HG02571 (cell line): ENCODE data around the gene CCN5.
"Not testable (repeated sequence)": the region's sequence is repeated elsewhere in the genome, so short reads cannot be mapped to it uniquely, and the experiment has no call there.

Source experiments
- ATAC-seq: cut with Tn5 transposase; IDR thresholded peaks from one replicate; pipeline ENCODE4 v1.9.1; 2021; ENCODE audit warnings: mild to moderate bottlenecking, moderate library complexity; ENCODE audit not compliant: unreplicated experiment

The CCN5 gene

DNA sequence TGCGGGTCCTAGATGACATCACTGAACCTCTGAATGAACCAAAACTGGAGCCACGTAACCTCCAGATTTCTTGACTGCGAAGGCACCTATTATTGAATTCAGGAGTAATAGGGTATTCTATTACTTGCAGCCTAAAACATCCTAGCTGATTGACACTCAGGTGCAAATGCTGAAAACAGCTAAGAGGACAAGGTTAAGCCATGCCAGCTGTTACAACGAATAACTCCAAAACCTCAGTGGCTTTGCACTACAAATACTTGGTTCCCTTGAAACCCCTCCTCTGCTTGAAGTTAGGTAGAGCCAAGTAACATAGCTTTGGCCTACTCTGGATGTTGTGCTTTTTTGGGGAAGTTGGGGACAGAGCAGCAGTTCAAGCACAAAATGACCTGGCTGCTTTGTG is 21.0 kb upstream of the CCN5 start:
- ATAC-seq, result no peak

- no peak for ATAC-seq
Observed at GRCh38 chr20:44695295-44695673, 19.9 kb upstream of the CCN5 start.

- no peak for ATAC-seq
Observed at GRCh38 chr20:44695674-44696300, 19.4 kb upstream of the CCN5 start.

GRCh38 chr20:44696315-44696714 is 18.9 kb upstream of the CCN5 start:
- no peak for ATAC-seq

GRCh38 chr20:44697041-44697440 is 18.1 kb upstream of the CCN5 start:
- not testable (repeated sequence) for ATAC-seq

GRCh38 chr20:44698351-44698750 is 16.8 kb upstream of the CCN5 start:
- ATAC-seq, result no peak

DNA sequence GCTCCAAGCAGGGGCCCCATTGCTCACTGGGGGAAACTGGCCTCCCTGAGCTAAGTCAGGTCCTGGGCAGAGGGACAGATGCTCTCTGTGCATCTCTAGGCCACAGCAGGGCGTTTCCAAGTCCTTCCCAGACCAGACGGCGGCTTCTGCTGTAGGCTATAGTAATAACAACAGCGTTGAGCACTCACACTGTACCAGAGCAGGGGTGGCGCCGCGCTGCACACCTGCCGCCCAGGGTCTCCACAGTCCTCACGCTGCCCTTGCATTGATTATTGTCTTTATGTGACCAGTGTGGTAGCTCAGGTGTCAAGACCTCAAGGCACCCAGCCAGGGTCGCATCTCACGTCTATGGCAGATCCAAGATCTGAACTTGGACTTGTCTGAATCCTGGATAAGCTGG is 14.9 kb upstream of the CCN5 start:
- no peak for ATAC-seq

- no peak for ATAC-seq
Observed at GRCh38 chr20:44701118-44701857, 13.9 kb upstream of the CCN5 start.

DNA sequence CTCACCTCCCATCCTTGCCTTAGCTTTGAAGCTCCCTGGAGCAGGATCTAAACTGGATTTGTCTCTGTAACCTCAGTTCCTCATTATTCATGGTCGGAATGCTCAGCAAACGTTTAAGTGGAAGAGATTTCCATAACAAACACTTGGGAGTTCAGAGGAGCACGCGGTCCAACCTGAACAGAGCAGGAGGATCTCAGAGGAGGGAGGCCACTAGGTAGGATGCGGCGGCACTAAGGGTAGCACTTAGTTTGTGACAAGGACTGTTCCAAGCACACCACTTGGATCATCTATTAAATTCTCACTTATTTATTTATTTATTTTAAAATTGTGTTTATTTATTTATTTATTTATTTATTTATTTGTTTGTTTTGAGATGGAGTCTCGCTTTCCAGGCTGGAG is 13.3 kb upstream of the CCN5 start:
- no peak for ATAC-seq

DNA sequence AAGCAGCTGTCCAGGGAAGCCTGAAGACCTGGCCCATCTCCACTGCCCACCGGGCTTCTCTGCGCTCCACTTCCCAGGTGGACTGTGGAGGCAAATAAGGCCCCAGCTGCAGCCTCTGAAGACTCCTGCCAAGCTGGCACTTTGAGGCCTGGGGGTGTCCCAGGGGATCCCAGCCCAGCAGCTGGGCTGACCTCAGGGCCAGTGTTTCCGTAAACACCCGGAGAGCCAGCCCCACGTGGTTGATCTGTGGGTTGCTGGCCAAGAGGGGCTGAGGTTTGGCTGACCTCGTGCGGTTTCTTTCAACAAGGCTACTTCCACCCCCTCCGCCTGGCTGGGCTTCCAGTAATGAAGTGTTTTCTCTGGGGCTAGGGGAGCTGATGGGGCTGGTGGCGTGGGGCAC is 12.4 kb upstream of the CCN5 start:
- peak; percentile 75 for ATAC-seq

DNA sequence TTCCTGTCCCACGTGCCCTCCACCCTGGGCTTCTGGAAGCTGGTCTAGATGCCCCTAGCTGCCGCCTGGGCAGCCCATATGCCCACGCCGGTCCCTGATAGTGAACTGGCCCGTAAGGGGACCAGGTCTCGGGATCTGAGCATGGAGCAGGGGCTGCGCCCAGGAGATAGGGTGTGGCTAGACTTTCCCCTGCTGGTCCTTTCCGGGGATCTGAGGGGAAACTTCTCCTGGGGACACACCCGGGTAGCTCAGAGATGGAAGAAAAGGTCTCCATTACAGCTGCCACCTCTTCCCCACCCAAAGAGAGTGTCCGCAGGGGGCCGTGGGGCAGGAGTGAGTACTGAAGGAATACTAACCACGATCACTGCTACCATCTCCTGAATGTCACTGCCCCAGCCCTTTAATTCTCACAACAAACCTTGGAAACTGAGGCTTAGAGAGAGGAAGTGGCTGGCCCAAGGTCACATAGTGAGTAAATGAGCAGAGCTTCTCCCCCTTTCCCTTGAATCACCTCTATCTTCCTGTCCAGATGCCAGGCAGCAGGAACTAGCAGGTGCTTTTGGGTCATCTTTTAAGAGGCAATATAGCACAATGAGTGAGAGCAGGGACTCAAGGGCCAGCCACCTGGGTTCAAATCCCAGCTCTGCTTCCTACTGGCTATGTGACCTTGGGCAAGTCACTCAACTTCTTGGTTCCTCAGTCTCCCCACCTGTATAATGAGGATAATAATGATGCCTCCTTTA is 11.8 kb upstream of the CCN5 start:
- no peak for ATAC-seq

- no peak for ATAC-seq
Observed at GRCh38 chr20:44703956-44704488, 11.1 kb upstream of the CCN5 start.

DNA sequence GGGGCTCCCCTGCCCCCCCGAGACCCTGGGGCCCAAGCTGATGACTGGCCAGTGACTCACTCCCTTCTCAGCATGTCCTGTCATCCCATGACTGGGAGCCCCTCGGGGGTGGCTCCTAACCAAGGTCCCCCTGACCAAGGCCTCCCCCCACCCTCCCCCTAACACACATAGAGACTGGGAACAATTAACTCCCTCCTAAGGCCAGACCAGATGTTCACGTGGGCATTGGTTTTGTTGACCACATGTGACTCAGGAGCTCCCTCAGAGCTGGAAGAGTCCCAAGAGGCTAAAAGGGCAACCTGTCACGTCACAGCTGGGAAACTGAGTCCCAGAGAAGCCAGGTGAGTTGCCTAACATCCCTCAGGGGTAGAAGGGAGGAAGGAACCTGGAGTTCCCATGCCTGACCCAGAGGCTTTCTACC is 10.6 kb upstream of the CCN5 start:
- ATAC-seq, result no peak

- no peak for ATAC-seq
Observed at GRCh38 chr20:44705364-44706094, 9.6 kb upstream of the CCN5 start.

DNA sequence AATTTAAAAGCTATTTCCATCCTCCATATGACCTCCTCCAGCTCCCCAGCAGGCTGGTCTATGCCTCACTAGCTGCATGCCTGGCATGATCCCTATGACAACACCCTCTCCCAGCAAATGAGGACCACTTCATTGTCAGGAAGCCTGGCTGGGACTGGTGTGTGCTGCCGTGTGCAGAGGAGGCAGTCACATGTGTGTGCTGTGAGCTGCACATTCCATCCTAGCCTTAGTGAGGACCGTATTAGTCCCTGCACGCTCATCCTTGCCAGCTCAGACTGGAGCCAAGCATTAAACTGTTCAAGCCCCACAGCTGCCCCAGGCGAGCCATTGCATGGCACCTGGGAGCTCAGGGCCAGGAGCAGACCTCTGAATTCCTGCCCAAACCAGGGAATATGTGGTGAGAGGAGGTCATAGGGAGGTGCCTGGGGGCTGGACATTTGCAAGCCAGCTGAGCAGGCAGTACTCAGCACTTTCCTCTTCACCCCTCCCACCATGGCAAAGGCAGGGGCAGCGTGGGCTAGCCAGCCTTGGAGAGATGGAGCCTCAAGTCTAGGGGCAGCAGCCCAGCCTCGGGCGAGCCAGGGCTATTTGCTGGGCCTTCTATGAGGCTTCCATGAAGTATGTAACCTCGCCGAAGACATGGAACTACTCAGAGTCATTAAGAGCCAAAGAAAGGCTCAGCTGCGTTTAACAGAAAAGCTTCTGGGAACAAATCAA is 8.7 kb upstream of the CCN5 start:
- no peak for ATAC-seq

DNA sequence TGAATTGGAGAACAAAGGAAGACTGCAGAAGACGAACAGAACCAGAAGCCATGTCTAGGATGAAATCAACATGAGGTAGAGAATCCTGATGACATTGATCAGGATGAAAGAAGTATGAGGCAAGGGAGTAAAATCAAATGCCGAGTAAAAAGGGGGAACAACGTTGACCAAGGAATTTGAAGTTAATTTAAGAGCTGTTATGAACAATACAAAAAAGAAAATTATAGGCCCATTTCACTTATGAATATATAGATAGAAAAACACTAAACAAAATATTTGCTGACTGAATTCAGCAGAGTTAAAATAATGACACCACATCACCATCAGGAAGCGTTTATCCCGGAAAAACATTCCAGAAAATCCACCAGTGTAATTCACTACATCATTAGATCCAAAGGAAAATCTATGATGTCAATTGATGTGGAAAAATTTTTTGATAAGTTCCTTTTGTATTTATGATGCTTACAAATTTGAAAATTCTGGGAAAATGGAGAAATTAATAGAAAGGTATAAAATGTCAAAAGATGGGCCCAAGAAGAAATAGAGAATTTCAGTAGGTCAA is 8.1 kb upstream of the CCN5 start:
- ATAC-seq, result no peak

DNA sequence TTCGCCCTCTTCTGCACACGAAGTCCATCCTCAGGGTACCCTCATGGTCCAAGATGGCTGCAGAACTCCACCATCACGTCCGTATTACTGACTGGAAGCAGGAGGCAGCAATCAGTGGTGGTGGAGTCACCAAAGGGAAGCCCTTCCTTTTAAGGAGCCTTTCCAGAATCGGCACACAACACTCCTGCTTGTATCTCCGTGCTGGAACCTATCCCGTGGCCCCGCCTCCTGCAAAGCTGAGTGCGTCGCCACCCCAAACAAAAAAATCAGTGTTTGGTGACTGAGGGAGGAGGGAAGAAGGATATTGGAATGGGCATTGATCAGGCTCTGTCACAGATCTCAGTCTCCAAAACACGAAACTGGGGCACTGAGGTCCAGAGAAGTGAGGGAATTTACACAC is 5.8 kb upstream of the CCN5 start:
- no peak for ATAC-seq

DNA sequence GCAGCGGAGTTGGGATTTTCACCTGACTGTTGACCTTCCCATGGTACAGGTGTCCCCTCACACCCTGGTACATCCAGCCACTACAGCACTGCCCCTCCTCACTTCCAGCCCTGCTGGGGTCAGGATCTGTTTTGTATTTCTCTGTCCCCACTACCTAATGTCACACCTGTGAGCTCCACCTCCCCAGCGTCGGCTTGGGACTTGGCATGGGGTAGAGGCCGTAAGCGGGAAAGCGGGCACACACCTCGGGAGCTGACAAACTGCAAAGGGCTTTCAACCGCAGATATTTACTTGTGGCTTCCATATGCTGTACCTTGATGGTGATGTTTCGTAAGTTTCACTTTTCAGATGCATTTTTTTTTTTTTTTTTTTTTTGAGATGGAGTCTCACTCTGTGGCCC is 5.4 kb upstream of the CCN5 start:
- ATAC-seq, result no peak

DNA sequence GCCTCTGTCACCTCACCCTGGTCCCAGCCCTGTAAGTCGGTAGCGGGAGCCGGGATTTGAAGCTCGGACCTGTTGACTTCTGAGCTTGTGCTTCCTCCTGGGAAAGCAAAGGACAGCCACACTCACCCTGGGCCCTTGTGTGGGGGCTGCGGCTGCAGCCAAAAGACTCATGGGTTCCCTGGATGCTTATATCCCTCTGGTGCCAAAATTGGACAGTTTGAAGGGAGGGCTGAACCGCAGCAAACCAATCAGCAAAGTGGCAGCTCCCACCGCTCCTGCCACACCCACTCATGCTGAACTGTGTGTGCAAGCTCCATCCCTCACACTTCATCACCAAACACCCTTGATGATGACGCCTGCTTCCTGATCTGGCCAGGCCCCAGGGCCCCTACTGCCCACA is 3.9 kb upstream of the CCN5 start:
- no peak for ATAC-seq

GRCh38 chr20:44714102-44714700 is 968 bp upstream of the CCN5 start:
- ATAC-seq, result no peak
